ENCODE results near the gene FBXW11. TPM values are rescaled to one million over a fixed set of nuclear protein-coding genes. Genes with fewer than 3 reads are reported as not detected.
"Not testable (repeated sequence)": the region's sequence is repeated elsewhere in the genome, so short reads cannot be mapped to it uniquely, and the experiment has no call there.

FBXW11 gene
- total RNA-seq, 1 donor from 2014 or later: 110 TPM

DNA sequence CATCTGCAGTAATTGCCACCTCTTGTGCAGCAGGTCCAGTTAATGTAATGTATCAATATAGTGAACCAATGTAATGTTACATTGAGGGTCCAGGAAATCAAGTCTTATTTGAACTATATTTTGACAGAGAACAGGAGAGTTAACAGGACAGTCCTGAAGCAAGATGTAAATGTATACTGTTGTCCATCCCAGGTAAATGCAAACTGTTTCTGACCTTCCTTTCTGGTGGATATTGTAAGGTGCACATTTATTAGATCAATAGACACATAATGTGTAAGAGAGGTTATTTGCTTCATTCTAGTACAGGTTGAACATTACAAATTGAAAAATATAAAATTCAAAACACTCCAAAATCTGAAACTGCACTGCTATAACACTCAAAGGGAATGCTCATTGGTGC lies 23.4 kb upstream of the FBXW11 start:
- TF ChIP-seq, protein P1, sequence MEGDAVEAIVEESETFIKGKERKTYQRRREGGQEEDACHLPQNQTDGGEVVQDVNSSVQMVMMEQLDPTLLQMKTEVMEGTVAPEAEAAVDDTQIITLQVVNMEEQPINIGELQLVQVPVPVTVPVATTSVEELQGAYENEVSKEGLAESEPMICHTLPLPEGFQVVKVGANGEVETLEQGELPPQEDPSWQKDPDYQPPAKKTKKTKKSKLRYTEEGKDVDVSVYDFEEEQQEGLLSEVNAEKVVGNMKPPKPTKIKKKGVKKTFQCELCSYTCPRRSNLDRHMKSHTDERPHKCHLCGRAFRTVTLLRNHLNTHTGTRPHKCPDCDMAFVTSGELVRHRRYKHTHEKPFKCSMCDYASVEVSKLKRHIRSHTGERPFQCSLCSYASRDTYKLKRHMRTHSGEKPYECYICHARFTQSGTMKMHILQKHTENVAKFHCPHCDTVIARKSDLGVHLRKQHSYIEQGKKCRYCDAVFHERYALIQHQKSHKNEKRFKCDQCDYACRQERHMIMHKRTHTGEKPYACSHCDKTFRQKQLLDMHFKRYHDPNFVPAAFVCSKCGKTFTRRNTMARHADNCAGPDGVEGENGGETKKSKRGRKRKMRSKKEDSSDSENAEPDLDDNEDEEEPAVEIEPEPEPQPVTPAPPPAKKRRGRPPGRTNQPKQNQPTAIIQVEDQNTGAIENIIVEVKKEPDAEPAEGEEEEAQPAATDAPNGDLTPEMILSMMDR (IDR thresholded peaks at IDR 0.05; ENCODE audit: partially characterized antibody, unreplicated experiment): no peak
- no peaks in the 10 kb centered on the region for H3K27me3 Mint-ChIP-seq (ENCODE audit: unreplicated experiment)
- no peak for DNase-seq
- peaks cover 20% of the 10 kb centered on the region for H3K36me3 Mint-ChIP-seq (ENCODE audit: unreplicated experiment)
- no peak overlapping the region for H3K4me3 Mint-ChIP-seq (ENCODE audit: unreplicated experiment)
- H3K4me1 Mint-ChIP-seq (ENCODE audit: low read depth, unreplicated experiment): peaks cover 8% of the 10 kb centered on the region
- H3K9me3 Mint-ChIP-seq (ENCODE audit: unreplicated experiment): peaks cover 8% of the 10 kb centered on the region
- H3K27ac Mint-ChIP-seq (ENCODE audit: unreplicated experiment): no peak overlapping the region

DNA sequence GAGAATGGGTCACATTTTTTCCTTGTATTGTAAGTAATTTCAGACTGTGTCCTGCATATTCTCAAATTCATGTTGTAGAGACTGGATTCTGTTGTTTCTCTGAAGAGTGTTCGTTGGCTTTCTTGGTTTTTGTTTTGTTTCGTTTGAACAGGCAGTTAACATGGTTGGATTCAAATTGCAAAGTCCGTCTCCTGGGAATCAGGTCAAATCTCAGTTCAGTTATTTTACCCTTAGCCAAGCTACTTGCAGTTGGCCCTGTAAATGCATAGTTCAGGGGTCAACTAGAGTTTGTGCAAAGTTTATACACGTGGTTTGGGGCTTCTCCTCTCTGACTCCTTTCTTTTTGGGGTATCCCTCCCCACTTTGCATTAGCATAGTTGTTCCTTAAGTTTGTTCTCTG lies 21.7 kb upstream of the FBXW11 start:
- H3K4me3 Mint-ChIP-seq (ENCODE audit: unreplicated experiment): no peak overlapping the region
- H3K9me3 Mint-ChIP-seq (ENCODE audit: unreplicated experiment): peaks cover 8% of the 10 kb centered on the region
- no peak overlapping the region for H3K27ac Mint-ChIP-seq (ENCODE audit: unreplicated experiment)

DNA sequence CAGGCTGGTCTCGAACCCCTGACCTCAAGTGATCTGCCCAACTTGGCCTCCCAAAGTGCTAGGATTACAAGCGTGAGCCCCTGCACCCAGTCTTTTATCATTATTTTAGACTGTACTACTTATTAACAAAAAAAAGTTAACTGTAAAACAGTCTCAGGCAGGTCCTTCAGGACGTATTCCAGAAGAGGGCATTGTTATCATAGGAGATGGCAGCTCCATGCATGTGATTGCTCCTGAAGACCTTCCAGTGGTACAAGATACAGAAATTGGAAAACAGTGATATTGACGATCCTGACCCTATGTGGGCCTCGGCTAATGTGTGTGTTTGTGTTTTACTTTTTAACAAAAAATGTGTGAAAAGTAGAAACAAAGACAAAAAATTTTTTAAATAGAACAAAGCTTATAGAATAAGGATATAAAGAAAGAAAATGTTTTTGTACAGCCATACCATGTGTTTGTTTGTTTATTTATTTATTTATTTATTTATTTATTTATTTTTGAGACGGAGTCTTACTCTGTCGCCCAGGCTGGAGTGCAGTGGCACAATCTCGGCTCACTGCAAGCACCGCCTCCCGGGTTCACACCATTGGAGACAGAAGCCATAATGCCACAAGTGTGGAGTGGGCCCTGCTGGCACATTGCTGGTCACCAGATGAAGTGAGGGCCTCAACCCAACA lies 13.8 kb upstream of the FBXW11 start:
- not testable (repeated sequence) for H3K9me3 Mint-ChIP-seq (ENCODE audit: unreplicated experiment); H3K36me3 Mint-ChIP-seq (ENCODE audit: unreplicated experiment); H3K27me3 Mint-ChIP-seq (ENCODE audit: unreplicated experiment); DNase-seq; H3K4me1 Mint-ChIP-seq (ENCODE audit: low read depth, unreplicated experiment); H3K4me3 Mint-ChIP-seq (ENCODE audit: unreplicated experiment); H3K27ac Mint-ChIP-seq (ENCODE audit: unreplicated experiment)

More for the DNA sequence above, 21.7 kb upstream of the FBXW11 start:
- H3K4me1 Mint-ChIP-seq (ENCODE audit: low read depth, unreplicated experiment): peaks cover 8% of the 10 kb centered on the region
- TF ChIP-seq, protein P1 (IDR thresholded peaks at IDR 0.05; ENCODE audit: partially characterized antibody, unreplicated experiment): no peak
- H3K27me3 Mint-ChIP-seq (ENCODE audit: unreplicated experiment): no peaks in the 10 kb centered on the region
- no peak for DNase-seq
- H3K36me3 Mint-ChIP-seq (ENCODE audit: unreplicated experiment): peaks cover 25% of the 10 kb centered on the region

DNA sequence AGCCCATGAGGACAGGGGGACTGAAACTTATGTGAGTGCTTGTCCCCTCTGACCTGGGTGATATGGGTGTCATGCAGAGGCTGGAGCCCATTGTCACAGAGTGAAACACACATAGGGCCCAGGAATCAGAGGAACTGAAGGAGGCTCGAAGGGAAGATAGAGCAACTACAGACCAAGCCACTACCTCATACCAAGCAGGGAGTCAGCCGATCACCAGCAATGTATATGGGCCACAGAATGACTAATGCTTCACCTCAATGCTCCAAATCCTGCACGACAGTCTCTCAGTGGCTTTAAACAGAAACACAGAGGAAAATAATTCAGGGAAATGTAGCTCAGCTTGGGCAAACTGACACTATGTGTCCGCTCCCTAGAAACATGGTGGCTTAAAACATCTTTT lies 8.9 kb upstream of the FBXW11 start:
- TF ChIP-seq, protein P1 (IDR thresholded peaks at IDR 0.05; ENCODE audit: partially characterized antibody, unreplicated experiment): no peak
- Mint-ChIP-seq H3K27ac (ENCODE audit: unreplicated experiment) (no peak overlapping the region), H3K9me3 (ENCODE audit: unreplicated experiment) (peaks cover 2% of the 10 kb centered on the region), H3K36me3 (ENCODE audit: unreplicated experiment) (no peaks in the 10 kb centered on the region), H3K4me1 (ENCODE audit: low read depth, unreplicated experiment) (peaks cover under 1% of the 10 kb centered on the region), H3K4me3 (ENCODE audit: unreplicated experiment) (no peak overlapping the region), H3K27me3 (ENCODE audit: unreplicated experiment) (no peaks in the 10 kb centered on the region)
- DNase-seq: no peak

DNA sequence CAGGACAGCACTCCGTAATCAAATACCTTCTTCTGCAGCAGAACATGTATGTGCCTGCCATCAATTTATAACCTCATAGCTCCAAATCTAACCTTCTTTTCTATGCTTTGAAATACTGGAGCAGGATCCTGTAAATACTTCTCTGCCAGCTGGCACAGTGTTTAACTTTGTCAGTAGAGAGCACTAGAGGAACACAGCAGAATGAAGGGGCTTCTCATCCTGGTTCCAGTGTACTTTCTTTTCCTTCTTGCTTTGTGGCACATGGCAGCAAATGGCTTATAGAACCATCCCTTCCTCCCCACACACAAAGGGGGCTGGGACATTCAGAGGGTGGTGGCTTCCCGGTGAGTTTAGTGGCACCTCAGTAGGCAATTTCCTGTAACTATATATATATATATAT lies 3.8 kb upstream of the FBXW11 start:
- Mint-ChIP-seq H3K4me3 (ENCODE audit: unreplicated experiment) (no peak overlapping the region), H3K9me3 (ENCODE audit: unreplicated experiment) (peaks cover 8% of the 10 kb centered on the region), H3K36me3 (ENCODE audit: unreplicated experiment) (no peaks in the 10 kb centered on the region), H3K27me3 (ENCODE audit: unreplicated experiment) (peaks cover 7% of the 10 kb centered on the region), H3K4me1 (ENCODE audit: low read depth, unreplicated experiment) (peaks cover 14% of the 10 kb centered on the region), H3K27ac (ENCODE audit: unreplicated experiment) (peak overlapping the region; percentile 76)
- TF ChIP-seq, protein P1 (IDR thresholded peaks at IDR 0.05; ENCODE audit: partially characterized antibody, unreplicated experiment): no peak
- no peak for DNase-seq
